MM.1S (cell line): ENCODE data around the gene KAZALD1.

Experiments used
- DNase-seq: peaks from one replicate; pipeline ENCODE4 v3.0.0-alpha.2; 2015
- H2AFZ ChIP-seq: fragments of 300-600 bp; sonication (generic); 2 replicates; pipeline ENCODE4 v1.6.0; 2016; ENCODE audit warnings: antibody characterized with exemption, low read length
- H3F3A ChIP-seq: fragments of 300-600 bp; sonication (generic); 2 replicates; pipeline ENCODE4 v1.6.1; 2016; ENCODE audit warnings: mild to moderate bottlenecking, antibody characterized with exemption, low read length, moderate library complexity, mixed read lengths; ENCODE audit not compliant: insufficient read depth
- H3K27ac ChIP-seq: fragments of 300-600 bp; sonication (generic); 2 replicates; pipeline ENCODE4 v1.5.1; 2016; ENCODE audit warnings: mild to moderate bottlenecking, low read length
- H3K27me3 ChIP-seq: fragments of 300-600 bp; sonication (generic); replicated peaks from 2 replicates; pipeline ENCODE4 v1.6.0; 2016; ENCODE audit warnings: low read length; ENCODE audit not compliant: insufficient read depth
- H3K36me3 ChIP-seq: fragments of 300-600 bp; sonication (generic); replicated peaks from 2 replicates; pipeline ENCODE4 v1.6.1; 2016; ENCODE audit warnings: mild to moderate bottlenecking, low read length, mixed read lengths; ENCODE audit not compliant: insufficient read depth
- H3K4me1 ChIP-seq: fragments of 300-600 bp; sonication (generic); 2 replicates; pipeline ENCODE4 v1.6.1; 2016; ENCODE audit warnings: low read length, mixed read lengths
- H3K4me2 ChIP-seq: fragments of 300-600 bp; sonication (generic); 2 replicates; pipeline ENCODE4 v1.6.0; 2016; ENCODE audit warnings: low read depth, low read length
- H3K4me3 ChIP-seq: fragments of 300-600 bp; sonication (generic); 2 replicates; pipeline ENCODE4 v1.5.1; 2016; ENCODE audit warnings: low read length, mixed read lengths
- H3K79me2 ChIP-seq: fragments of 300-600 bp; sonication (generic); 2 replicates; pipeline ENCODE4 v1.6.1; 2016; ENCODE audit warnings: mixed run types, low read length, mixed read lengths
- H3K9ac ChIP-seq: fragments of 300-600 bp; sonication (generic); 2 replicates; pipeline ENCODE4 v1.6.1; 2016; ENCODE audit warnings: low read length, mixed read lengths
- H3K9me2 ChIP-seq: fragments of 300-600 bp; sonication (generic); replicated peaks from 2 replicates; pipeline ENCODE4 v1.6.1; 2016; ENCODE audit warnings: mild to moderate bottlenecking, low read length, mixed read lengths; ENCODE audit not compliant: insufficient read depth
- H3K9me3 ChIP-seq: fragments of 300-600 bp; sonication (generic); replicated peaks from 2 replicates; pipeline ENCODE4 v1.6.1; 2016; ENCODE audit warnings: mild to moderate bottlenecking, low read length, mixed read lengths; ENCODE audit not compliant: insufficient read depth
- H4K20me1 ChIP-seq: fragments of 300-600 bp; sonication (generic); 2 replicates; pipeline ENCODE4 v1.6.1; 2016; ENCODE audit warnings: mild to moderate bottlenecking, low read length, moderate library complexity, mixed read lengths; ENCODE audit not compliant: insufficient read depth
- CTCF ChIP-seq: fragments of 300-600 bp; sonication (generic); IDR thresholded peaks from 2 replicates; pipeline ENCODE4 v1.5.1; 2016; ENCODE audit warnings: antibody characterized with exemption, low read length, mixed read lengths
- EZH2 ChIP-seq: fragments of 300-600 bp; sonication (generic); optimal IDR thresholded peaks from 2 replicates; pipeline ENCODE3; 2017; ENCODE audit warnings: low read depth, mild to moderate bottlenecking, antibody characterized with exemption, low read length, mixed read lengths
- EZH2phosphoT487 ChIP-seq: fragments of 300-600 bp; sonication (generic); IDR thresholded peaks from 2 replicates; pipeline ENCODE4 v1.6.1; 2018; ENCODE audit warnings: antibody characterized with exemption, low read length

Gene KAZALD1

GRCh38 chr10:101054351-101054750, 7.4 kb upstream of the KAZALD1 start:
- H3K4me1 ChIP-seq, result peaks cover 15% of the 10 kb centered on the region
- H3K9me2 ChIP-seq, result no peaks in the 10 kb centered on the region
- H3F3A ChIP-seq, result peaks cover 11% of the 10 kb centered on the region
- H3K9ac ChIP-seq, result no peak overlapping the region
- H3K9me3 ChIP-seq, result no peaks in the 10 kb centered on the region
- H4K20me1 ChIP-seq, result no peaks in the 10 kb centered on the region
- peaks cover 34% of the 10 kb centered on the region for H3K79me2 ChIP-seq
- TF ChIP-seq EZH2phosphoT487 (no peak), CTCF (no peak), EZH2 (no peak)
- H3K27ac ChIP-seq, result no peak overlapping the region
- H3K36me3 ChIP-seq, result no peaks in the 10 kb centered on the region
- DNase-seq, result no peak
- H2AFZ ChIP-seq, result no peak overlapping the region
- H3K27me3 ChIP-seq, result peaks cover 6% of the 10 kb centered on the region
- H3K4me3 ChIP-seq, result no peak overlapping the region
- no peak overlapping the region for H3K4me2 ChIP-seq

GRCh38 chr10:101054876-101055275, 6.9 kb upstream of the KAZALD1 start:
- H3K4me1 ChIP-seq, result peaks cover 21% of the 10 kb centered on the region
- no peak for DNase-seq
- H3K36me3 ChIP-seq, result no peaks in the 10 kb centered on the region
- H2AFZ ChIP-seq, result no peak overlapping the region
- H3K27me3 ChIP-seq, result peaks cover 1% of the 10 kb centered on the region; the same call in 1 of the 2 replicates
- H4K20me1 ChIP-seq, result no peaks in the 10 kb centered on the region
- peaks cover 11% of the 10 kb centered on the region for H3F3A ChIP-seq
- no peak overlapping the region for H3K4me2 ChIP-seq
- no peaks in the 10 kb centered on the region for H3K9me2 ChIP-seq
- H3K9ac ChIP-seq, result no peak overlapping the region
- no peak overlapping the region for H3K4me3 ChIP-seq
- TF ChIP-seq EZH2, result no peak
- TF ChIP-seq CTCF, result no peak
- no peak for TF ChIP-seq EZH2phosphoT487
- H3K27ac ChIP-seq, result no peak overlapping the region
- H3K9me3 ChIP-seq, result no peaks in the 10 kb centered on the region
- H3K79me2 ChIP-seq, result peaks cover 39% of the 10 kb centered on the region

DNA sequence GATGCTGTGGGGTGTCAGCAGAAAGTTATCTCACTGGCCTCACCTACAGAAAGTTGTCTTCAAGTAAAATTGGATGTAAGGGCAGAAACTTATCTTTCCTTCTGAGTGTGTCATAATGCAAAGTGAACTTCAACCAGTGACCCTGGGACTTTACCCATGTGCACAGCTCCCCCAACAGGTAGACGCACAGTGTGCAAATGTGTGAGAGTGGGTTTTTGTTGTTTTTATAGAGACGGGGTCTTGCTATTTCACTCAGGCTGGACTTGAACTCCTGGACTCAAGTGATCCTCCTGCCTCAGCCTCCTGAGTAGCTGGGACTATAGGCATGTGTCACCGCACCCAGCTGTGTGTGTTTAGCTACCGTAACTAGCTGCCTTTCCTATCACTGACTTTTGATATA, 6.4 kb upstream of the KAZALD1 start:
- Histone ChIP-seq H3K4me2 (no peak overlapping the region), H3K4me1 (peaks cover 21% of the 10 kb centered on the region)

More for the DNA sequence above, 6.4 kb upstream of the KAZALD1 start:
- Histone ChIP-seq H3K36me3 (no peaks in the 10 kb centered on the region), H3F3A (peaks cover 14% of the 10 kb centered on the region), H3K9me2 (no peaks in the 10 kb centered on the region), H2AFZ (no peak overlapping the region), H4K20me1 (no peaks in the 10 kb centered on the region), H3K27me3 (no peaks in the 10 kb centered on the region), H3K9me3 (no peaks in the 10 kb centered on the region), H3K27ac (no peak overlapping the region), H3K79me2 (peaks cover 45% of the 10 kb centered on the region), H3K9ac (no peak overlapping the region), H3K4me3 (no peak overlapping the region)
- TF ChIP-seq EZH2phosphoT487 (no peak), EZH2 (no peak), CTCF (peak; percentile 17; the same call in 1 of the 2 replicates)
- DNase-seq, result no peak
